HG02852 (cell line): ENCODE data around the gene UNC5B.

Experiments
- ATAC-seq: cut with Tn5 transposase; IDR thresholded peaks from one replicate; pipeline ENCODE4 v1.9.1; 2021; ENCODE audit warnings: mild to moderate bottlenecking, moderate library complexity; ENCODE audit not compliant: unreplicated experiment

UNC5B gene

DNA sequence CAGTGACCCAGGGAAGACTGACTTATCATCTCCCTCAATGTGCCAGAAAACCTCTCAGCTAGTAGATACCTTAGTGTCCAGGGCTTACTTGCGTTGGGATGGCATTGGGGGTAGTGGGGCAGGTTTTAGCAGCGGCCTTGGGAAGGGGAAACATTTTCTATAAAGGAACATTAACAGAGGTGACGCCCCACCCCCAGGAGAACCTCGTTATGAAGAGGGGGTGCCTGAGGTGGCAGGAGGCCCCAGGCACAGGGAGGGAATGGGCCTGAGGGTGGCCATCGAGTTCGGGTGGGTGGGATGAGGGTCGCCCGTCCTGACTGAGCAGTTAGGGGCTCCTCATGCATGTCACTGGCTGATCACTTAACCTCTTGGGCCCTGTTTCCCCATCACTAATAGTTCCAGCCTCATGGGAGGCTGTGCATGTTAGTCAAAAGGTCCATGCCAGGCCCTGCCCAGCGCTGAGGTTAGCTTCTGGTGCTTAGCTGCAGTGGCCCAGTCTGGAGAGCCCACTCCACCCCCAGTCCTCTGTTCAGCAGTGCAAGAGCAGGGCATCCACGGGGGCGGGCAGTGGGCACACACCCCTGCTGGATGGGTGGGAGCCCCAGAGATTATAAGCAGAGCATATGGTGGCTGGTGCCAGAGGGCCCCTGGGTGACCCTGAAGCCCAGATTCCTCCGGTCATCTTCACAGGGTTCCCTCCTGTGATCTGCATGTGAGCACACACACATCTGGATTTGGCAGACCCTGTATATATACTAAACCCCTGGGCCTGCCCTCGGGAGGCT is 27.0 kb downstream of the UNC5B start:
- ATAC-seq: no peak

DNA sequence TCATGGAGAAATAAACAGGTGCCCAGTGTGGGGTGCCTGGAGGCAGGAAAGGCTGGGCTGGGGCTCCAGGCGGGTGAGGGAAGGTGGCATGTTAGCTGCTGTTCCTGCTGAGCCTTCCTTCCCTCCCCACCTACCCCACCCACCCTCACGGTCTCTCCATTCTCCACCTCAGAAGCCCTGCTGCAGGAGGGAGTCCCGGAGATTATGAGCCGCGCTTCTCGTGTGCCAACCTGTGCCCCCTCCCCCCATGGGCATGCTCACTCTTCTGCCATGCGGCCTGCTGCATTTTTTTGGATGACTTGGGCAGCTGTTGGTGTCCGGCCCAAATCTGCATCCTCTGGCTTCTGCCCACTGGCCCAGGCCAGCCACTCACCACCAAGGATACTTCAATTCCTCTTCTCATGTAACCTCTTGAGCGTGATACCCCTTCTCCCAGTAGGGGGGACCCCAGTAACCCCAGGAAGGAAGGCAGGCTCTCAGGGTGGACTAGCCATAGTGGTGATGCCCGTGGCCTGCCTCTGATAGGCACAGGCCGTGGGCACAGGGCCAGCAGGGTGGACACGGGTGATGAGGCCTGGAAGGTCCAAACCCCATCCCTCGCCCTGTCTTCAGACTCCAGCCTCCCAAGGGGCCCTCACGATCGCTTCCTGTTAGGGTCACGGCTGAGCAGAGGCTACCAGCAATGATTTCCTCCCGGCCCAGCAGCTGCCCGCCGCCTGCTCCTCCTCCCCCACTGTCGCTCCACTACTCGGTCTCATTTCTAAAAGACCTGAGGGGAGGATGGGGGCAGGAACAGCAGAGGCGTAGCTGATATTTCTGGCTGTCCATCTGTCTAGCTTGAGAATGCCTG is 27.8 kb downstream of the UNC5B start:
- ATAC-seq: no peak

- no peak for ATAC-seq
Observed at GRCh38 chr10:71241114-71241829, 28.9 kb downstream of the UNC5B start.

GRCh38 chr10:71241830-71242621 is 29.7 kb downstream of the UNC5B start:
- no peak for ATAC-seq

DNA sequence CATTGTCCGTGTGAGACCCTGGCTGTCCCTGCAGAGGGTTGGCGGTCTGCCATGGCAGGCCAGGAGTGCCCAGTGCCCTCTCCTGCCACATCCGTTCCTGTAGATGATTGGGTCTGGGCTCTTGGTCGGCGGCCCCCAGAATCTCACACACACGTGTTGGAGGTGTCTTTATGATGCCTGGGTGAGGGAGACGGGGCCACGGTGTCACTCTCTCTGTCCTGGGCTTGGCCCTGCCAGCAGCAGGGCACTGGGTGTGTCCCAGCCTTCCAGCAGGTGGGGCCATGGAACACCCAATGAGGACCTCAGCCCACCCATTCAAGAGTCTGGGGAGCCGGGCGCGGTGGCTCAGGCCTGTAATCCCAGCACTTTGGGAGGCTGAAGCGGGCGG is 30.2 kb downstream of the UNC5B start:
- no peak for ATAC-seq

DNA sequence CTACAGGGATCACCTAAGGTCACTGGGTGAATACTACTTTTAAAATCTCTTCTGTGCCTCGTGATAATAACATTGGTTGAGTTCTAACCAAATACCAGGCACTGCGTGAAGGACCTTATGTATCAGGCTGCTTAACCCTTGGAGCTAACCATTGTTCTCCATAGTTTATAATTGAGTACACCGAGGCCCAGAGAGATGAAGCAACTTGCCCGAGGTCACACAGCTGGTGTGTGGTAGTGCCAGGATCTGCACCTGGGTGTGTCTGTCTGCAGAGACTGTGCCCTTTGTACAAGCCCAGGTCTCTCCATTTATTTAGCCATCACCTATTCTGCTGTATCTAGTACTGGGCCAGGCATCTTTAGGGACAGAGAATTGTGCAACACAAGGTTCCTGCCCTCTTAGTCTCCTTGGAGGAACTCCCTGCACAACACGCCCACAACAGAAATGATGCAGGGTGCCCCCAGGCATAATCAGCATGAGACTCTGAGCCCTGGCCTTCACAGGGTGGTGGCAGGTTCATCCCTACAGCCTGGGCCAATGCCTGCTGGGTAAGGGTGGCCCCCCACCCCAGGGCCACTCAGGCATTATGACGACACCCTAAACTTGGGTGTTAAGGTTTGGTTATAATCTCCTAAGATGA is 31.5 kb downstream of the UNC5B start:
- ATAC-seq: no peak

- ATAC-seq: no peak
Observed at GRCh38 chr10:71244431-71245419, 32.4 kb downstream of the UNC5B start.

DNA sequence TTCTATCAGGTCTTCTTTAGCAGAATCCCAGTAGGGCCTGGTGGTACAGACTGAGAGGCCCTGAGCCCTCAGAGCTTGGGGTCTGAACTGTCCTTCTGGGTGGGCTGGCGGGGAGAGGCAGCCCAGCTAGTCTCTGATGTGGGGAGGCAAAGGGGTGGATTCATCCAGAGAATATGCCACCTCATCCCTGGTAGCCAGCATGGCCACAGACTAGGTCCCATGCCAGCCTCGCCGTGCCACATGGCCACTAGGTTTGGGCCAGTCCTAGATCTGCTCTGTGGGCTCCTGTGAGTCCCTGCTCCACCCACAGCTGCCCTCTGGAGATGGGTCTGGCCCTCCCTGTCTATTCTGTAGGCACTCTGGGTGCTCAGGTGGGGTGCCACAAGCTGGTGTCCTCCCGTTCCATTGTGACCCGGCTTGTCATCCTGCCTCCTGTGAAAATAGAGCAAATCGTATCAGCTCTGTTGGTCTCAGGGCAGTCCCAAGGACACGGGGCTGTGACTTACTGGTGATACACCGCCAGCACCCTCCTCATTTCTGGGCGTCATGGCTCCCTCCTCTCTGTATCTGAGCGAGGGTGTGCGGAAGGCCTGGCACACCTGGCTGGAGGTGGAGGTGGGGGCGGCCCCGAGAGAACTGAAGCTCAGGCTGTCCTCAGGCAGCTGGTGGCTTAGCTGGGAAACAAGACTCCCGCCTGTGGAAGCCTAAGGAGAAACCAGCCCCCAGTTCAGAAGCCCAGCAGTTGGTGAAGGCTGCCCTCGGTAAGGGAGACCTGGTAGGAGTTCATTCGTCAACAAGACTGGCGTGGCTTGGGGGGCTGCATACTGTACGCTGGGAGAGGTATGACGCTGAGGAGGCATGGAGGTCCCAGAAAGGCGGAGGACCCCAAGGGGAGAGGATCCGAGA is 33.3 kb downstream of the UNC5B start:
- ATAC-seq: no peak

- no peak for ATAC-seq
Observed at GRCh38 chr10:71246591-71247413, 34.4 kb downstream of the UNC5B start.

DNA sequence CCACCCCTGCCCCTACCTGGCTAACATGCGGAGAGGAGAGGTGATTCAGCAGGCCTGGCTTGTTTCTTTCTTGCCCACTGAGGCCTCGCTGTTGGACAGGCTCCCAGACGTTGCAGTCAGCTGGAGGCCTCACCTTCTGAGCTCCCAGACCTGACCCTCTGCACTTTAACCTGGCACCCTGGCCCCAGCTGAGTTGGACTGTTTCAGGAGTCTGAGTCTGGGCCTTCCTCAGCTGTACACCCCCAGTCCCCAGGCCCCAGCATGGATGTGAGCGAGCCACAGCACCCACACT is 35.0 kb downstream of the UNC5B start:
- ATAC-seq: no peak

GRCh38 chr10:71247804-71248203 is 35.4 kb downstream of the UNC5B start:
- no peak for ATAC-seq

GRCh38 chr10:71248210-71248609 is 35.8 kb downstream of the UNC5B start:
- no peak for ATAC-seq

DNA sequence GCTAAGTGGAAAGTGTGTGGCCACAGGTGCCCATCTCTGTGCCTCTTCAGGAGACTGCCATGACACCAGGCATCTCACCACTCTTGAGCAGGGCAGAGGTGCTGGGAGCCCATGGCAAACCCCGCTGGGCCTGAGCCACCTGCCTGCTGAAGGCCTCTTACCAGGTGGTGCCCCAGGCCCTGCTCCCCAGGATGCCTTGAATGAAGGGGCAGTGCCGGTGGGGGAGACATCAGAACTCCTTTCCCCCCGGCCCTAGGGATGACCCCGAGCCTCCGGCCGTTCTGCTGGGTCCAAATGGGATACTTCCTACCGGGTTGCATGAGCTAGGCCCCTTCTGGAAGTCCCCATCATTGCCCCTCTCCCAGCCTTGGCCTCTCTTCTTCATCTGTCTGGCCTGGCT is 37.6 kb downstream of the UNC5B start:
- ATAC-seq: no peak

- no peak for ATAC-seq
Observed at GRCh38 chr10:71250405-71250804, 38.0 kb downstream of the UNC5B start.

- no peak for ATAC-seq
Observed at GRCh38 chr10:71250842-71251241, 38.5 kb downstream of the UNC5B start.

- ATAC-seq: no peak
Observed at GRCh38 chr10:71251319-71251718, 38.9 kb downstream of the UNC5B start.

DNA sequence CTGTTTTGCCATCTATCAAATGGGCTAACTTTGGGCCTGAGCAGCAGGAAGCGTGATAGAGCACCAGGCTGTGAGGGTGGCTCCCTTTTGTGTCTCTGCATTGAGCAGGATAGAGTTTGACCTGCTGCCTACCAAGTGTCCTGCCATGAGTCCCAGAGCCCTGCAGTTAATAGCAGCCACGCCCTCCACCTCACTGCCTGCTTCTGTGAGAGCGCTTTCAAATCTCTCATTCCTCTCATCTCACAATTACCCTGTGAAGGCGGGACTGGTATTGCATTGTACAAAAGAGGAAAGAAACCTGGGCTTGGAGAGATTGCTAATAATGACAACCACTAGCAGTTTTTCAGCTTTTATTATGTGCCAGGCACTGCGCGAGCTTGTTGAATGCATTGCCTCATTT is 39.9 kb downstream of the UNC5B start:
- ATAC-seq: no peak
